SK-MEL-5 (cell line): ENCODE measurements around the gene THEMIS. TPM values are rescaled to one million over a fixed set of nuclear protein-coding genes. Genes with fewer than 3 reads are reported as not detected.

Source experiments
- DNase-seq: peaks from one replicate; pipeline ENCODE4 v3.0.0-alpha.2; 2016; ENCODE audit warnings: low read depth, low spot score
- in situ Hi-C: cut with HindIII; loops from 2 replicates; pipeline ENCODE4 v1.10.0; 2016; ENCODE audit warnings: low sequenced_read_pairs, high pct_unique_total_duplicates, low pct_unique_long_range_greater_than_20kb
- total RNA-seq: library from RNA; depleted of rRNA; stranded (reverse); fragments of >200 nt; shearing (Covaris generic); gene quantifications from 2 replicates; pipeline ENCODE4 v1.2.3, GENCODE V29; 2014

Gene THEMIS
- total RNA-seq, 1 experiment from 2014 or later: not detected

- in situ Hi-C loops: no loop called here
- no peak for DNase-seq
These were observed 58.3 kb downstream of the THEMIS start for GRCh38 chr6:127842562-127842961.

DNA sequence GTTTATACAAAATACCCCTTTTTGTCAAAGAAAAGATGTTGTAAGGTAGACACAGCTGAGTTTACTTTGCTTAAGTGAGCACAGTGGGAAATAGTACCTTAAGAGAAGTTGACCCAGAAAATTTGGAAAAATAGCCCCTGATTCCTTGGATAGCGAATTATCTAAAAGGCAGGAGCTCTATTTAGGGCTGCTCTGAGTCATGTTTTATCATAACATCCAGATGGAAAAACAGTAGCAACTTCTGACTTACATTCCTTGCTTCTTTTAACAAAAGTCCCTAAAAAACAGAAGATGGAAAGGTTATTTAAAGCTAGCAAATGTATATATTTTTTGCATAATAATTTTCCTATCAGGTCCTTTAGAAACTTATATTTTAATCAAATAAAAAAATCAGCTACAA is 59.0 kb downstream of the THEMIS start:
- in situ Hi-C loops: no loop called here

GRCh38 chr6:127834136-127834535 is 66.7 kb downstream of the THEMIS start:
- in situ Hi-C loops: no loop called here
- DNase-seq: no peak

More for the DNA sequence above, 59.0 kb downstream of the THEMIS start:
- DNase-seq: no peak

- in situ Hi-C loops: no loop called here
- no peak for DNase-seq
These were observed 67.5 kb downstream of the THEMIS start for GRCh38 chr6:127833336-127833735.

- no peak for DNase-seq
These were observed 68.5 kb downstream of the THEMIS start for GRCh38 chr6:127832381-127832780.

DNA sequence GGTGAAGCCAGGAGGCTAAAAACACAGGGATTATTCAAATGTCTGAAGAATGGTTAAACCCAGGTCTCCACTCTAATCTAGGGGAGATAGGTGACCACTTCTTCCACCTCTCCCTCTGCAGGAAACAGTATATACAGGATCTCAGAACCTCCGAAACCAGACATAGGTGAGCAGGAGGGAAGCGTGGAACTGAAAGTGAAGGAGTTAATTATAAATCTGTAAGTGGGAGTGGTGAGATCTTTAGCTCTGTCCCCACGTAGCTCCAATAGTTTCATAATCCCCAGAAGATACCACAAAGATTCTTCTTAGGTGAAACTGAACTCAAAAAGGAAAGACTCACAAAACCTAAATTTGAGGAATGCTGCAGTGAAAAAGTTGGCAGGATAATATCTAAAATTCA is 76.8 kb downstream of the THEMIS start:
- in situ Hi-C loops: no loop called here
- DNase-seq: no peak

More at GRCh38 chr6:127832381-127832780, 68.5 kb downstream of the THEMIS start:
- in situ Hi-C loops: no loop called here

DNA sequence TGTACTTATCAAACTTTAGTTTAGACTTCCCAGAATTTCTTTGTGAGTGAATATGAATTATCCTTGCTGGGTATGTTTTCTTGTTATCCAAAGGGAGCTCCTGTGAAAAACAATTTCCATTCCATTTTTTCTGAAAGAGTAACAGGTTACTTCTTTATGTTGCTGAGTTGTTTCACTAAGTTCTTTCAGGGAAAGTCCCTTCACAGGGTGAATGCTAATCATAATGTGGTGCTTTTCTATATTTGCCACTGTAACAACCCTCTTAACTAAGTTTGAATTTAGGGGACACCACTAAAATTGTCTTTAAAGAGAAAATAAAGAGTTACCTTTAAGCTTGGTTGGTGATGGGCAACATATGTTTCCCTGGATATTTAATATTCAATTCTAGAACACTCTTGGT is 79.4 kb downstream of the THEMIS start:
- no peak for DNase-seq

GRCh38 chr6:127818149-127818548 is 82.7 kb downstream of the THEMIS start:
- in situ Hi-C loops: no loop called here
- DNase-seq: no peak

More for the DNA sequence above, 79.4 kb downstream of the THEMIS start:
- in situ Hi-C loops: no loop called here

DNA sequence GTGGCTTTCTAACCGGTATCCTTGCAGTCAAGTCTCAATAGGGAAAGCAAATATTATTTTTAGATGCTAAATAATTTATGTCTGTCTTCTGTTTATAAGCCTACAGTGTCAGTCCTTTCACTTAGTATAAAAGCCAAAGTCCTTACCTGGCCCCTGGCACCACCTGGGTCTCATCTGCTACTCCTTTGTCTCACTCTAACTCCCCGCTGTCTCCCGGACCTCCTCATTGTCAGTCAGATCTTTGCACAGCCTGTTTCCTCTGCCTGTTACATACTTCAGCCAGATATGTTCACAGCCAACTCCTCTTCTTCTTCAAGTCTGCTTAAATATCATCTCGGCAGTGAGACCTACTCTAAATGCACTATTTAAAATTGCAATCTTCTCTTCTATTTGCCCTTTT is 84.2 kb downstream of the THEMIS start:
- DNase-seq: no peak
- in situ Hi-C loops: no loop called here

DNA sequence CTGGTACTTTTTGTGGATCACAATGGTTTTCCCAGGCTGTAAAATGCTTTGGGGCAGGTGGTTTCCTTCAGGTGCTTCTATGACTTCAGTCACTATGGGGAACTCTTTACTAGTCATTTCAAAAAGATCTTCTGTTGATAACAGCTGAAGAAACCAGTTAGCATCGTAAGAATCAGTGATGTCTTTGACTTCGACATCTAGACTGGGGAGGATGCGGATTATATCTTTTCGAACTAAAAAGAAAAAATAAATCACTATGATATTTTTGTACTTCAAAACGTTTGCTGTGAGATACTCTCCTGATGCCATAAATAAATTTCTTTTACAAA is 87.2 kb downstream of the THEMIS start:
- no peak for DNase-seq
- in situ Hi-C loops: no loop called here

DNA sequence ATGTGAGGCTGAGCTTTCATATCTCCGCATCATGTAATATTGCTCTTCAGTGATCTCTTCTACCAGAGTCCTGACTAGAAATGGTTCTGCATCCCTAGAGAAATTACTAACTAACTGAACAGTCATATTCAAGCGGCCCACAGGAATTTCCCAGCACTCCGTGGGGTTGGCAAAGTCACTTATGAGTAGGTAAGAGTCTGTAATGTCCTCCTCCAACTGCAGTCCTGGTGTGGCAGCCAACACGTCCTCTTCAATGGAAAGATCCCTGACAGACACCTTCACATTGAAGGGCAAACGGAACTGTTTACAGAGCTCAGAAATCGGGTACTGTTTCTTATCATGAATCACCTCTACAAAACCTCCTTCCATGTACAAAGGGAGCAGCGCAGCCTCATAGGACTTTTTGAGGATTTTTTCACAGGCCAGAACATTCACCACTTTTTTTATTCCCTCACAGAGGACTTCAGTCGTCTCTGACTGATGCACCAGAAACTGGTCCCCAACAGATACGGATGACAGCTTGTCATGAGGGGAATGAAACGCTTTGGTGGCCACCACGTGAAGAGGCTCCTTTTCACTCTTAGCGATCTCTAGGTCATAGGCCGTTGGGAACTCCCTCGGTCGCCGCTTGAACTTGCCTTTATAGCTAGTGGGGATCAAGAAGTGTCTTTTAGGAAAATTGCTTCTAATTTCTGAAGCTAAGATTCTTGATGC is 87.7 kb downstream of the THEMIS start:
- no peak for DNase-seq
- in situ Hi-C loops: no loop called here

- no peak for DNase-seq
- in situ Hi-C loops: no loop called here
These were observed 88.8 kb downstream of the THEMIS start for GRCh38 chr6:127811900-127812570.

- in situ Hi-C loops: no loop called here
- DNase-seq: no peak
These were observed 92.9 kb downstream of the THEMIS start for GRCh38 chr6:127807806-127808517.

DNA sequence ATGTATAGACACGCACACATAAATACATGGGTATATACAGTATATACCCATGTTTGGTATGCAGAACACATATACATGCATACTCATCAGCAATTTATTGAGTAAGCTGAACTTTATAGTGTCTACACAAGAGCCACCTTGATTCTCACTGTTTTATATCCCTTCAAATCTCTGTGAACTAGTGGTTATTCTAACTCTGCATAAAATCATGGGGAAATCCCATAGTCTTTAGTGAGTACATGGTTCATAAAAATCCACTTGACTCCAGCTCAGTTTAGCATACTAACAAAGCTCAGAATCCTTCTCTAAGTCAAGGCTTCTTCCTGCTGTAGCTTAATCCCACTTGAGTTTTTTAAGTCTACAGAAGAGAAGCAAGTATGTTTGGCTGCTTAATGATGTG is 104.1 kb downstream of the THEMIS start:
- DNase-seq: no peak
- in situ Hi-C loops: no loop called here

DNA sequence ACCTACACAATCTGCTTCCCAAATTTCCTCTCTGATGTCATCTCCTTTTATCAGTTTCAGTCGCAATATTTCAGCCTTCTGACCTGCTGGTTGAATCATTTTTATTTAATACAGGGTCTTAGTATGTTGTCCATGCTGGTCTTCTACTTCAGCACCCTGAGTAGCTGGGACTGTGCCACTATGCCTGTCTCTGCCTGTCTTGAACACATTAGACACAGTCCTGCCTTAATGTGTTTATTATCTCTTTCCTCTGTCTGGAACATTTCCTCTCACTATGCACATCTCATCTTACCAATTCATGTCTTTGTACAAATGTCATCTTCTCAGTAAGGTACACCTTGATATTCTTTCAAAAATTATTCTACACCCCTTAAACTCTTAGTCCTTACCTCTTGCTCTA is 106.5 kb downstream of the THEMIS start:
- in situ Hi-C loops: no loop called here
- DNase-seq: no peak

- no peak for DNase-seq
- in situ Hi-C loops: no loop called here
These were observed 107.5 kb downstream of the THEMIS start for GRCh38 chr6:127793396-127793795.

DNA sequence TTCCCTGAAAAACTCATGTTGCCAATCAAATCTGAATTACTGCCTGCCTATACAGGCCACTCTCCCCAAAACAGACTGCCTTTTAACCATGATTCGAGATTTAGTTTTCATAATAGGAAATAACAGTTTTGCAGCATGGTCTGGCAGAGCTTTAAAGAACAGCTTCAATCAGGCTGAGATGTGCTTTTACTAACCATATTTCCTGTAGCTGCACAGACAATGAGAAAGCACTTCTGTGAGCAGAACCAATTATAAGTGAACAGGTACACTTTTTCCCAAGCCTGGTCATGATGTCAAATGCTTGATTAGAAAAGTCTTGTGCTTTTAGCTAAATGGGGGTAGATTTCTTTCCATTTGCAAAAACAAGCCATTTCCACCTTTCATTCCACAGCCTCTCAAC is 108.2 kb downstream of the THEMIS start:
- DNase-seq: no peak
- in situ Hi-C loops: no loop called here

- in situ Hi-C loops: no loop called here
These were observed 108.9 kb downstream of the THEMIS start for GRCh38 chr6:127791779-127792528.

More at GRCh38 chr6:127791779-127792528, 108.9 kb downstream of the THEMIS start:
- DNase-seq: no peak
